Smooth muscle cell (in vitro differentiated cells): ENCODE measurements around the gene TBC1D17. TPM values are rescaled to one million over a fixed set of nuclear protein-coding genes. Genes with fewer than 3 reads are reported as not detected.
A peak's percentile ranks its signal among the peaks of the same experiment; 100 is the strongest.

Experiments used
- DNase-seq: peaks from one replicate; lab custom pipeline; 2025; ENCODE audit not compliant: unreplicated experiment; lab: John Stamatoyannopoulos, UW
- H2AFZ ChIP-seq: fragments of 200-600 bp; sonication (generic); 2 replicates; pipeline ENCODE4 v1.6.0; 2016; ENCODE audit warnings: antibody characterized with exemption, low read depth, mild to moderate bottlenecking
- H3F3A ChIP-seq: fragments of 200-600 bp; sonication (generic); 2 replicates; pipeline ENCODE4 v1.6.0; 2017; ENCODE audit warnings: antibody characterized with exemption, low read depth
- H3K27ac ChIP-seq: fragments of 200-600 bp; sonication (generic); 2 replicates; pipeline ENCODE4 v1.5.1; 2016; ENCODE audit warnings: low read depth, mild to moderate bottlenecking
- H3K27me3 ChIP-seq: fragments of 200-600 bp; sonication (generic); 2 replicates; pipeline ENCODE4 v1.6.1; 2016; ENCODE audit warnings: low read depth, mild to moderate bottlenecking
- H3K36me3 ChIP-seq: fragments of 200-600 bp; sonication (generic); 2 replicates; pipeline ENCODE4 v1.5.1; 2016; ENCODE audit warnings: low read depth
- H3K4me1 ChIP-seq: fragments of 200-600 bp; sonication (generic); 2 replicates; pipeline ENCODE4 v1.5.1; 2016; ENCODE audit warnings: low read depth
- H3K4me2 ChIP-seq: fragments of 200-600 bp; sonication (generic); 2 replicates; pipeline ENCODE4 v1.6.0; 2016; ENCODE audit warnings: mild to moderate bottlenecking
- H3K4me3 ChIP-seq: fragments of 200-600 bp; sonication (generic); 2 replicates; pipeline ENCODE4 v1.5.1; 2016; ENCODE audit warnings: mild to moderate bottlenecking
- H3K79me2 ChIP-seq: fragments of 200-600 bp; sonication (generic); 2 replicates; pipeline ENCODE4 v1.6.0; 2016; ENCODE audit warnings: low read depth, mild to moderate bottlenecking
- H3K9ac ChIP-seq: fragments of 200-600 bp; sonication (generic); 2 replicates; pipeline ENCODE4 v1.6.0; 2016; ENCODE audit warnings: low read depth
- H3K9me3 ChIP-seq: fragments of 200-600 bp; sonication (generic); replicated peaks from 2 replicates; pipeline ENCODE4 v1.5.1; 2016; ENCODE audit warnings: low read depth
- H4K20me1 ChIP-seq: fragments of 200-600 bp; sonication (generic); 2 replicates; pipeline ENCODE4 v1.6.0; 2016; ENCODE audit warnings: low read depth
- WGBS: methylation state at CpG from one replicate; pipeline ENCODE4 v1.1.7; 2016; ENCODE audit warnings: low lambda C conversion rate; 5-methylcytosine and 5-hydroxymethylcytosine counted together
- polyA plus RNA-seq: library from polyadenylated mRNA; unstranded; fragments of >200 nt; fragmentation: Nextera tagmentation; extraction: Ambion mirVana; gene quantifications from 2 replicates; pipeline ENCODE4 v1.2.1, GENCODE V29; 2016
- total RNA-seq: library from RNA; depleted of rRNA; stranded (reverse); fragments of >200 nt; gene quantifications from 2 replicates; pipeline ENCODE4 v1.2.3, GENCODE V29; 2014
- TF ChIP-seq, protein P1 (sequence below): fragments of 200-600 bp; sonication (generic); IDR thresholded peaks from 2 replicates; pipeline ENCODE4 v1.5.1; 2017; ENCODE audit warnings: borderline replicate concordance, mild to moderate bottlenecking, antibody characterized with exemption; ENCODE audit not compliant: insufficient read depth, poor library complexity, severe bottlenecking

Gene TBC1D17
- total and polyA plus RNA-seq, 2 experiments from 2014 or later, result 9.2 to 41.8 TPM

DNA sequence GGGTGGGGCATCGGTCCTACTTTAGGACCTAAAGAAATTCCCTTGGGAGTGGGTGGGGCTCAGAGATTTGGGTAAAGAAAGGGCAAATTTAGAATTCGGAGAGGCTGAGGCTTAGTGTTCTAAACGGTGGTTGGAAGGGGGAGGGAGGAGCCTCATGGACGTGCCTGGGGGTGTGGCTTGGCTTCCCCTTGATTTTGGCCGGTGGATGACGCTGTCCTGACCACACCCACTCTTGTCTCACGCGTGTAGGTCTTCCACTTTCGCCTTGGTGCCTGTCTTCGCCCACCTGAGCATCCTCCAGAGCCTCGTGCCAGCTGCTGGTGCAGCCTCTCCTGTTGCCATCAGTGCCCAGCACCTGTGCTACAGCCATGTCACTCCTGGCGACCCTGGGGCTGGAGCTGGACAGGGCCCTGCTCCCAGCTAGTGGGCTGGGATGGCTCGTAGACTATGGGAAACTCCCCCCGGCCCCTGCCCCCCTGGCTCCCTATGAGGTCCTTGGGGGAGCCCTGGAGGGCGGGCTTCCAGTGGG, 53.0 kb downstream of the TBC1D17 start:
- Histone ChIP-seq H3K36me3 (no peaks in the 10 kb centered on the region), H3K79me2 (peaks cover 26% of the 10 kb centered on the region), H3K4me2 (peak overlapping the region; percentile 91), H3K9me3 (no peaks in the 10 kb centered on the region), H3K9ac (no peak overlapping the region), H4K20me1 (peaks cover 25% of the 10 kb centered on the region), H3F3A (peaks cover 18% of the 10 kb centered on the region), H3K27me3 (no peaks in the 10 kb centered on the region), H3K4me1 (peaks cover 3% of the 10 kb centered on the region), H2AFZ (no peak overlapping the region), H3K27ac (no peak overlapping the region), H3K4me3 (peak overlapping the region; percentile 84)
- no peak for DNase-seq
- TF ChIP-seq, protein P1, sequence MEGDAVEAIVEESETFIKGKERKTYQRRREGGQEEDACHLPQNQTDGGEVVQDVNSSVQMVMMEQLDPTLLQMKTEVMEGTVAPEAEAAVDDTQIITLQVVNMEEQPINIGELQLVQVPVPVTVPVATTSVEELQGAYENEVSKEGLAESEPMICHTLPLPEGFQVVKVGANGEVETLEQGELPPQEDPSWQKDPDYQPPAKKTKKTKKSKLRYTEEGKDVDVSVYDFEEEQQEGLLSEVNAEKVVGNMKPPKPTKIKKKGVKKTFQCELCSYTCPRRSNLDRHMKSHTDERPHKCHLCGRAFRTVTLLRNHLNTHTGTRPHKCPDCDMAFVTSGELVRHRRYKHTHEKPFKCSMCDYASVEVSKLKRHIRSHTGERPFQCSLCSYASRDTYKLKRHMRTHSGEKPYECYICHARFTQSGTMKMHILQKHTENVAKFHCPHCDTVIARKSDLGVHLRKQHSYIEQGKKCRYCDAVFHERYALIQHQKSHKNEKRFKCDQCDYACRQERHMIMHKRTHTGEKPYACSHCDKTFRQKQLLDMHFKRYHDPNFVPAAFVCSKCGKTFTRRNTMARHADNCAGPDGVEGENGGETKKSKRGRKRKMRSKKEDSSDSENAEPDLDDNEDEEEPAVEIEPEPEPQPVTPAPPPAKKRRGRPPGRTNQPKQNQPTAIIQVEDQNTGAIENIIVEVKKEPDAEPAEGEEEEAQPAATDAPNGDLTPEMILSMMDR, result no peak
- WGBS, result 57% methylated on average over 10 of the region's 15 CpGs

DNA sequence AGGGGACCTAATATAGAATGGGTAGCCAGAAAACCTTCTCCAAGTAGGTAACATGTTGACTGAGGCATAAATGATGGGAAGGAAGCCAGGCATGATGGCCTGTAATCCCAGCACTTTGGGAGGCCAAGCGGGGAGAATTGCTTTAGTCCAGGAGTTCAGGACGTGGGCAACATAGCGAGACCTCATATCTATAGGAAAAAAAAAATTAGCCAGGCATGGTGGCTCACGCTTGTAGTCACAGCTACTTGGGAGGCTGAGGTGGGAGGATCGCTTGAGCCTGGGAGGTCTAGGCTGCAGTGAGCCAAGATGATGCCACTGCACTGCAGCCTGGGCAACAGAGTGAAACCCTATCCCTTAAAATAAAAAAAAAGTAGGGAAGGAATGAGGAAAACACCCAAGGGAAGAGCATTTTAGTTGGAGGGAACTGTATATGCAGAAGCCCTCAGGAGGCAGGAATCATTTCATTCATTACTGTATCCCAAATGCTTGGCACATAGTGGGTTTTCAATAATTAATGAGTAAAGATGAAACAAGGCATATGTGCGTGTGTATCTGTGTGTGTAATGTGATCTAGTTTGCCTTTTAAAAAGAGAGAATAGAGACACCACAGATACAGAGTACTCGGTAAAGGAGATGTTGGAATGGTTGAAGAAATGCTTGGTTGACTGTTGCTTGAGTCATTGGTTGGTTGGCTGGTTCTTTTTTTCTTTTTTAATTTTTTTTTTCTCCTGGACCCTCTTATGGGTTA, 54.0 kb downstream of the TBC1D17 start:
- Histone ChIP-seq H4K20me1 (peaks cover 21% of the 10 kb centered on the region), H2AFZ (no peak overlapping the region), H3K36me3 (no peaks in the 10 kb centered on the region), H3K9ac (no peak overlapping the region), H3K79me2 (peaks cover 17% of the 10 kb centered on the region), H3K27ac (no peak overlapping the region), H3K4me1 (peaks cover 3% of the 10 kb centered on the region), H3K9me3 (no peaks in the 10 kb centered on the region), H3K27me3 (no peaks in the 10 kb centered on the region), H3K4me3 (no peak overlapping the region), H3F3A (peaks cover 18% of the 10 kb centered on the region), H3K4me2 (no peak overlapping the region)
- TF ChIP-seq, protein P1, result no peak
- 96% methylated on average over 7 of the region's 7 CpGs for WGBS
- DNase-seq, result no peak

DNA sequence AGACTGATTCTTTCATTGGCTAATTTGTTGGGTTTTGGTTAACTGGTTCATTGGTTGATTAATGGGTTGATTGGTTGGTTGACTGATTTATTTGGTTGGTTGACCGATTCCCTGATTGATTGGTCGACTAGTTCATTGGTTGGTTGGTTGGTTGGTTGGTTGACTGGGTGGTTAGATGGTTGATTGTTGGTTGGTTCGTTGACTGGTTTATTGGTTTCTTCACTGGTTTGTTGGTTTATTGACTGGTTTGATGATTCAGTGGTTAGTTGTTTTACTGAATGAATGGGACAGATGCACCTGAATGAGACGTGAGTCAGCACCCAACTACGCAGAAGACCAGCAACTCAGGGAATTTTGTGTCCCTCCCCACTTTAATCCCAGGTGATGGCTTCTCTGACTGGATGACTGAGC, 54.5 kb downstream of the TBC1D17 start:
- no peaks in the 10 kb centered on the region for H3K36me3 ChIP-seq
- no peak overlapping the region for H3K27ac ChIP-seq
- H3F3A ChIP-seq, result peaks cover 18% of the 10 kb centered on the region
- H3K4me1 ChIP-seq, result peaks cover 3% of the 10 kb centered on the region
- no peaks in the 10 kb centered on the region for H3K9me3 ChIP-seq
- 85% methylated on average over 5 of the region's 5 CpGs for WGBS
- TF ChIP-seq, protein P1, result no peak
- no peak for DNase-seq
- no peak overlapping the region for H3K4me3 ChIP-seq
- no peaks in the 10 kb centered on the region for H3K27me3 ChIP-seq
- peaks cover 16% of the 10 kb centered on the region for H4K20me1 ChIP-seq
- peaks cover 11% of the 10 kb centered on the region for H3K79me2 ChIP-seq
- no peak overlapping the region for H3K9ac ChIP-seq
- H2AFZ ChIP-seq, result no peak overlapping the region
- no peak overlapping the region for H3K4me2 ChIP-seq
